ENCODE results near the gene ARAP2.

Gene ARAP2

DNA sequence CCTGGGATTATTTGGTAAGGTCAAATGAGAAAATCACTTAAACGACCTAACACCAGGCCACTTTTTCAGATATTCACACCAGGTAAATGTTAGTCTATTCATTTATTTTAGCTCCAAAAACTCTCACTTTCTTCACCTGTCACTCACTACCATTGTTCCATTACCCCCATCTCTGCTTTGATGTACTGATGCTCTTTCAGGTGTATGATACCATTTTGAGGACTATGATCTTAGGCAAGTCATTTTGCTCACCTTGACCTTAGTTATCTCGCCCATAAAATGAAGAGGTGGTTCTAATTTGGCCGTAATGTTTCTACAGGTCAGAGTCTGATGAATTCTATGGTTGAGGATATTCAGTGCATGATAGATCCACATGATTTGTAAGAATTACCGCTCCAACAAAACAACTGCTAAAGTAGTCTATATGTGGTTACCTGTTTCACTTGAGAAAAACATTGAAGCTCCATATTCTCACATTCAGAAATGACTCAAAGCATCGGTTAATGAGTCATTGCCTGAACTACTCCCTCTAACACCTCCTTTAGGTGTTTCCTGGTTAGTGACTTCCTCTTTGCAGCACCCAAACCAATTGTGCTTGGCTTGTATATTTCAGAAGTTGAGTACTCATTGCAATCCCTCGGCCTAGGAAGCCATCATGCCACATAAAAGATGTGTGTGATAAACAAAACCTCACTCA lies 41.6 kb upstream of the ARAP2 start:
- H3K4me3 ChIP-seq (ENCODE audit: low read depth, low read length, poor library complexity, severe bottlenecking), result no peak overlapping the region
- no peaks in the 10 kb centered on the region for H3F3A ChIP-seq (ENCODE audit: insufficient read depth, low read length)
- H3K27me3 ChIP-seq (ENCODE audit: insufficient read depth, low read length), result no peaks in the 10 kb centered on the region
- no peaks in the 10 kb centered on the region for H3K9me2 ChIP-seq (ENCODE audit: low read depth, low read length)
- H2AFZ ChIP-seq (ENCODE audit: low read length), result peak overlapping the region; percentile 57; the same call in 1 of the 2 replicates
- no peak for TF ChIP-seq EZH2 (IDR thresholded peaks at IDR 0.05; ENCODE audit: borderline replicate concordance, low read length)
- TF ChIP-seq, protein P1, sequence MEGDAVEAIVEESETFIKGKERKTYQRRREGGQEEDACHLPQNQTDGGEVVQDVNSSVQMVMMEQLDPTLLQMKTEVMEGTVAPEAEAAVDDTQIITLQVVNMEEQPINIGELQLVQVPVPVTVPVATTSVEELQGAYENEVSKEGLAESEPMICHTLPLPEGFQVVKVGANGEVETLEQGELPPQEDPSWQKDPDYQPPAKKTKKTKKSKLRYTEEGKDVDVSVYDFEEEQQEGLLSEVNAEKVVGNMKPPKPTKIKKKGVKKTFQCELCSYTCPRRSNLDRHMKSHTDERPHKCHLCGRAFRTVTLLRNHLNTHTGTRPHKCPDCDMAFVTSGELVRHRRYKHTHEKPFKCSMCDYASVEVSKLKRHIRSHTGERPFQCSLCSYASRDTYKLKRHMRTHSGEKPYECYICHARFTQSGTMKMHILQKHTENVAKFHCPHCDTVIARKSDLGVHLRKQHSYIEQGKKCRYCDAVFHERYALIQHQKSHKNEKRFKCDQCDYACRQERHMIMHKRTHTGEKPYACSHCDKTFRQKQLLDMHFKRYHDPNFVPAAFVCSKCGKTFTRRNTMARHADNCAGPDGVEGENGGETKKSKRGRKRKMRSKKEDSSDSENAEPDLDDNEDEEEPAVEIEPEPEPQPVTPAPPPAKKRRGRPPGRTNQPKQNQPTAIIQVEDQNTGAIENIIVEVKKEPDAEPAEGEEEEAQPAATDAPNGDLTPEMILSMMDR (IDR thresholded peaks at IDR 0.05; ENCODE audit: low read length), result no peak
- no peaks in the 10 kb centered on the region for H3K36me3 ChIP-seq (ENCODE audit: insufficient read depth, low read length)
- no peak overlapping the region for H3K9ac ChIP-seq (ENCODE audit: low read length)
- H3K27ac ChIP-seq (ENCODE audit: low read depth, low read length, poor library complexity, severe bottlenecking), result peak overlapping the region; percentile 17
- H3K4me2 ChIP-seq (ENCODE audit: low read length), result no peak overlapping the region
- H3K4me1 ChIP-seq (ENCODE audit: insufficient read depth, low read length, severe bottlenecking), result peaks cover 51% of the 10 kb centered on the region
- H4K20me1 ChIP-seq (ENCODE audit: insufficient read depth, low read length), result no peaks in the 10 kb centered on the region
- H3K79me2 ChIP-seq (ENCODE audit: insufficient read depth, low read length), result no peaks in the 10 kb centered on the region
- H3K9me3 ChIP-seq (ENCODE audit: low read length), result no peaks in the 10 kb centered on the region

DNA sequence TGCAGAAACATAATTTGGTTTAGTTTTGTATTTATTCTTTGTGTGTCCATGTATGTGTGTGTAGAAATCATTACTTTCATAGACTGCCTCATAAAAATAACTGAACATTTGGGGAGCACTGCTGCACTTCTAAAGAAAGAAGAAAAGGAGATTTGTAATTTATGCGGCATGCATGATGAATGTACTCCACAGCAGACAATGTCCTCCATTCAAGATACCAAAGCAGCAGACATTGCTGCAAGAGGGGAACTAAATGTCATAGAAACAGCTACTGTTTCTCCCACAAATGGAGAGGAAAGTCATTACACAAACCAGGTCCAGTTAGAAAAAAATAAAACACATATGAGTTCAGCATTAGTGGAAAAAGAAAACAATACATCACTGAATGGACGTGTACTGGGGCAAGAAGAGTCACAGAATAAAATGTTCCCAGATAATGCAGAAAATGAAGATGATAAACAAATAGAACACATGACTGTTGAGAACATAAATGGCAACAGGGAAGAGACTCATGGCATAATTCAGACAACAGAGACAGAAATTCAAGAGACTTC lies 39.7 kb upstream of the ARAP2 start:
- Histone ChIP-seq H3K36me3 (ENCODE audit: insufficient read depth, low read length) (no peaks in the 10 kb centered on the region), H3K4me2 (ENCODE audit: low read length) (no peak overlapping the region), H3K4me1 (ENCODE audit: insufficient read depth, low read length, severe bottlenecking) (peaks cover 66% of the 10 kb centered on the region), H3F3A (ENCODE audit: insufficient read depth, low read length) (no peaks in the 10 kb centered on the region), H3K27ac (ENCODE audit: low read depth, low read length, poor library complexity, severe bottlenecking) (no peak overlapping the region), H3K79me2 (ENCODE audit: insufficient read depth, low read length) (no peaks in the 10 kb centered on the region), H4K20me1 (ENCODE audit: insufficient read depth, low read length) (no peaks in the 10 kb centered on the region), H2AFZ (ENCODE audit: low read length) (no peak overlapping the region), H3K9me3 (ENCODE audit: low read length) (no peaks in the 10 kb centered on the region), H3K4me3 (ENCODE audit: low read depth, low read length, poor library complexity, severe bottlenecking) (no peak overlapping the region), H3K9me2 (ENCODE audit: low read depth, low read length) (no peaks in the 10 kb centered on the region), H3K27me3 (ENCODE audit: insufficient read depth, low read length) (no peaks in the 10 kb centered on the region), H3K9ac (ENCODE audit: low read length) (no peak overlapping the region)
- no peak for TF ChIP-seq EZH2 (IDR thresholded peaks at IDR 0.05; ENCODE audit: borderline replicate concordance, low read length)
- TF ChIP-seq, protein P1 (IDR thresholded peaks at IDR 0.05; ENCODE audit: low read length), result no peak

DNA sequence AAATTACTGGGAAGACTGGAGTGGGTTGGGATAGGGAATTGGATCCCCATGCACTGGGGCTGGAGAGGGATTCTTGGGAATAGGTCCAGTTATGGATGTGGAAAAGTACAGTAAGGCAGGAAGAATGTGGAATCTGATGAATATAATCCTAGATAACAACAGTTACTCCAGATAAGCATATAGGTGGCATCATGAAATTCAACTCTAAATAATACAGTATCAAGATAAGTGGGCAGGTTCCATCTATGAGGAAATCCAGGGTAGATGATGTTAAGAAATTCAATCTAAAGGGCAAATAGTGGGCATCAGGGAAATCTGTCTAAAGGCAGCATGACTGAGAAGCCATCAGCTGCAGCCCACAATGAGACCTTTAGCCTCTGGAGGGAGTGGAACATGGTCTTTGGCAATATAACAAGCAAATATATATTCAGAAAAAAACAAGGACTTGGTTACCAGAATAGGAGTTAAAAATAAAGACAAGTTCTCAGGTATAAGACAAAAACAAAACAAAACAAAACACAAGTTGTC lies 38.3 kb upstream of the ARAP2 start:
- Histone ChIP-seq H3K27me3 (ENCODE audit: insufficient read depth, low read length) (no peaks in the 10 kb centered on the region), H3K9me3 (ENCODE audit: low read length) (no peaks in the 10 kb centered on the region), H3K4me3 (ENCODE audit: low read depth, low read length, poor library complexity, severe bottlenecking) (no peak overlapping the region), H3K9ac (ENCODE audit: low read length) (no peak overlapping the region), H3K27ac (ENCODE audit: low read depth, low read length, poor library complexity, severe bottlenecking) (no peak overlapping the region), H3K79me2 (ENCODE audit: insufficient read depth, low read length) (no peaks in the 10 kb centered on the region), H4K20me1 (ENCODE audit: insufficient read depth, low read length) (no peaks in the 10 kb centered on the region), H2AFZ (ENCODE audit: low read length) (no peak overlapping the region), H3K4me2 (ENCODE audit: low read length) (no peak overlapping the region), H3K9me2 (ENCODE audit: low read depth, low read length) (no peaks in the 10 kb centered on the region), H3K36me3 (ENCODE audit: insufficient read depth, low read length) (no peaks in the 10 kb centered on the region), H3K4me1 (ENCODE audit: insufficient read depth, low read length, severe bottlenecking) (peaks cover 76% of the 10 kb centered on the region), H3F3A (ENCODE audit: insufficient read depth, low read length) (no peaks in the 10 kb centered on the region)
- TF ChIP-seq, protein P1 (IDR thresholded peaks at IDR 0.05; ENCODE audit: low read length), result no peak
- TF ChIP-seq EZH2 (IDR thresholded peaks at IDR 0.05; ENCODE audit: borderline replicate concordance, low read length), result no peak
